ENCODE results near the gene DNAJB12. TPM values are rescaled to one million over a fixed set of nuclear protein-coding genes. Genes with fewer than 3 reads are reported as not detected.

Gene DNAJB12
- total and polyA plus RNA-seq, 10 of the 15 experiments (the other 5 are each of a cell fraction or from before 2014, with no cell fraction given), result 4.6 to 31.6 (median 18.8) TPM

DNA sequence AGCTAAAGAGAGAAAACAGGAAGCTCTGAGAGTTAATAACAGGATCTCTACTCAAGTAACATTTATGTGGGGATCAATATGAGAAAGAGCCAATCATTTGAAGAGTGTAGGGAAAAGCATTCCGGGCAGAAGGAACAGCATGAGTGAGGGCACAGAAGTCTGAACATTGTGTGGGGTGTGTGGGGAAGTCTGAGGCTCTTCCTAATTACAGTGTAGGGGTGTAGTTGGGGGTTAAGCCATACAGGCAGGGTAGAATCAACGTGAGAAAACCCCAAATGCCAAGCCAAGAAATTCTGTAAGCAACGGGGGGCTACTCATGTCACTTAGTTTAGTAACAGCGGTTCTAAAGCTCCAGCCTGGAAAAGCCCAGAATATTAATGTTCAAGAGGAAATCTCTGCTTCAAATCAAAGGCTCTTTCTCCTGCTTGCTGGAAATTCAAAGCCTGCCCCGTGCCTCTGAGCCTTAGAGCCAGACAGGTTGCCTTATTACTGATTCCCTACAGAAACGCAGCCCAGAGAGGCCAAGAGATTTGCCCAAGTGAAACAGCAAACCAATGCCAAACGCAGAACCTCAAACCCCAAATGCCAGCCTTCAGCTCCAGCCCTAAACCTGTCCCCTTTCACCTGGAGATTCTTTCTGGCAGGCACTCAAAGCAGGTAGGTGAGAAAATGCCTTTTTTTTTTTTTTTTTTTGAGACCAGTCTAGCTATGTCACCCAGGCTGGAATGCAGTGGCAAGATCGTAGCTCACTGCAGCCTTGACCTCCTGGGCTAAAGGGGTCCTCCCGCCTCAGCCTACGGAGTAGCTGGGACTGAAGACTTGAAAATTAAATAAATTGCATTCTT lies 36.1 kb downstream of the DNAJB12 start (continued):
- TF ChIP-seq, protein P1, sequence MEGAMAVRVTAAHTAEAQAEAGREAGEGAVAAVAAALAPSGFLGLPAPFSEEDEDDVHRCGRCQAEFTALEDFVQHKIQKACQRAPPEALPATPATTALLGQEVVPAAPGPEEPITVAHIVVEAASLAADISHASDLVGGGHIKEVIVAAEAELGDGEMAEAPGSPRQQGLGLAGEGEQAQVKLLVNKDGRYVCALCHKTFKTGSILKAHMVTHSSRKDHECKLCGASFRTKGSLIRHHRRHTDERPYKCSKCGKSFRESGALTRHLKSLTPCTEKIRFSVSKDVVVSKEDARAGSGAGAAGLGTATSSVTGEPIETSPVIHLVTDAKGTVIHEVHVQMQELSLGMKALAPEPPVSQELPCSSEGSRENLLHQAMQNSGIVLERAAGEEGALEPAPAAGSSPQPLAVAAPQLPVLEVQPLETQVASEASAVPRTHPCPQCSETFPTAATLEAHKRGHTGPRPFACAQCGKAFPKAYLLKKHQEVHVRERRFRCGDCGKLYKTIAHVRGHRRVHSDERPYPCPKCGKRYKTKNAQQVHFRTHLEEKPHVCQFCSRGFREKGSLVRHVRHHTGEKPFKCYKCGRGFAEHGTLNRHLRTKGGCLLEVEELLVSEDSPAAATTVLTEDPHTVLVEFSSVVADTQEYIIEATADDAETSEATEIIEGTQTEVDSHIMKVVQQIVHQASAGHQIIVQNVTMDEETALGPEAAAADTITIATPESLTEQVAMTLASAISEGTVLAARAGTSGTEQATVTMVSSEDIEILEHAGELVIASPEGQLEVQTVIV (IDR thresholded peaks at IDR 0.05; ENCODE audit: borderline replicate concordance, partially characterized antibody), result no peak
- TF ChIP-seq ESRRA (IDR thresholded peaks at IDR 0.05; ENCODE audit: low read length) (no peak), RAD21 (IDR thresholded peaks at IDR 0.05; ENCODE audit: insufficient read depth, low read depth, low read length) (no peak), JUNB (IDR thresholded peaks at IDR 0.05) (no peak), BRCA1 (IDR thresholded peaks at IDR 0.05; ENCODE audit: low read depth, low read length) (no peak), MTA2 (IDR thresholded peaks at IDR 0.05; ENCODE audit: low read depth) (0 out of 2 replicates have a peak, but pooled peaks have one; percentile 14)
- TF ChIP-seq, protein P2, sequence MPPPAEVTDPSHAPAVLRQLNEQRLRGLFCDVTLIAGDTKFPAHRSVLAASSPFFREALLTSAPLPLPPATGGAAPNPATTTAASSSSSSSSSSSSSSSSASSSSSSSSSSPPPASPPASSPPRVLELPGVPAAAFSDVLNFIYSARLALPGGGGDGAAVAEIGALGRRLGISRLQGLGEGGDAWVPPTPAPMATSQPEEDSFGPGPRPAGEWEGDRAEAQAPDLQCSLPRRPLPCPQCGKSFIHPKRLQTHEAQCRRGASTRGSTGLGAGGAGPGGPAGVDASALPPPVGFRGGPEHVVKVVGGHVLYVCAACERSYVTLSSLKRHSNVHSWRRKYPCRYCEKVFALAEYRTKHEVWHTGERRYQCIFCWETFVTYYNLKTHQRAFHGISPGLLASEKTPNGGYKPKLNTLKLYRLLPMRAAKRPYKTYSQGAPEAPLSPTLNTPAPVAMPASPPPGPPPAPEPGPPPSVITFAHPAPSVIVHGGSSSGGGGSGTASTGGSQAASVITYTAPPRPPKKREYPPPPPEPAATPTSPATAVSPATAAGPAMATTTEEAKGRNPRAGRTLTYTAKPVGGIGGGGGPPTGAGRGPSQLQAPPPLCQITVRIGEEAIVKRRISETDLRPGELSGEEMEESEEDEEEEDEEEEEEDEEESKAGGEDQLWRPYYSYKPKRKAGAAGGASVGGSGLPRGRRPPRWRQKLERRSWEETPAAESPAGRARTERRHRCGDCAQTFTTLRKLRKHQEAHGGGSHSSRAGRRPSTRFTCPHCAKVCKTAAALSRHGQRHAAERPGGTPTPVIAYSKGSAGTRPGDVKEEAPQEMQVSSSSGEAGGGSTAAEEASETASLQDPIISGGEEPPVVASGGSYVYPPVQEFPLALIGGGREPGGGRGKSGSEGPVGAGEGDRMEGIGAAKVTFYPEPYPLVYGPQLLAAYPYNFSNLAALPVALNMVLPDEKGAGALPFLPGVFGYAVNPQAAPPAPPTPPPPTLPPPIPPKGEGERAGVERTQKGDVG (CRISPR knock-in tag; IDR thresholded peaks at IDR 0.05), result no peak
- TF ChIP-seq, protein P3, sequence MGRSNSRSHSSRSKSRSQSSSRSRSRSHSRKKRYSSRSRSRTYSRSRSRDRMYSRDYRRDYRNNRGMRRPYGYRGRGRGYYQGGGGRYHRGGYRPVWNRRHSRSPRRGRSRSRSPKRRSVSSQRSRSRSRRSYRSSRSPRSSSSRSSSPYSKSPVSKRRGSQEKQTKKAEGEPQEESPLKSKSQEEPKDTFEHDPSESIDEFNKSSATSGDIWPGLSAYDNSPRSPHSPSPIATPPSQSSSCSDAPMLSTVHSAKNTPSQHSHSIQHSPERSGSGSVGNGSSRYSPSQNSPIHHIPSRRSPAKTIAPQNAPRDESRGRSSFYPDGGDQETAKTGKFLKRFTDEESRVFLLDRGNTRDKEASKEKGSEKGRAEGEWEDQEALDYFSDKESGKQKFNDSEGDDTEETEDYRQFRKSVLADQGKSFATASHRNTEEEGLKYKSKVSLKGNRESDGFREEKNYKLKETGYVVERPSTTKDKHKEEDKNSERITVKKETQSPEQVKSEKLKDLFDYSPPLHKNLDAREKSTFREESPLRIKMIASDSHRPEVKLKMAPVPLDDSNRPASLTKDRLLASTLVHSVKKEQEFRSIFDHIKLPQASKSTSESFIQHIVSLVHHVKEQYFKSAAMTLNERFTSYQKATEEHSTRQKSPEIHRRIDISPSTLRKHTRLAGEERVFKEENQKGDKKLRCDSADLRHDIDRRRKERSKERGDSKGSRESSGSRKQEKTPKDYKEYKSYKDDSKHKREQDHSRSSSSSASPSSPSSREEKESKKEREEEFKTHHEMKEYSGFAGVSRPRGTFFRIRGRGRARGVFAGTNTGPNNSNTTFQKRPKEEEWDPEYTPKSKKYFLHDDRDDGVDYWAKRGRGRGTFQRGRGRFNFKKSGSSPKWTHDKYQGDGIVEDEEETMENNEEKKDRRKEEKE (IDR thresholded peaks at IDR 0.05), result no peak

Measured in GM12878 (cell line).